CD4-positive, alpha-beta T cell (primary cell): Measurements from ENCODE around the gene ANAPC4. TPM values are rescaled to one million over a fixed set of nuclear protein-coding genes. Genes with fewer than 3 reads are reported as not detected.

Experiments
- ATAC-seq: fragments of 200-7000 bp; cut with Tn5 transposase; one replicate; pipeline ENCODE4 v1.10.0; 2022; ENCODE audit warnings: mild to moderate bottlenecking; ENCODE audit not compliant: poor library complexity
- CTCF ChIA-PET: fragments of 350-600 bp; sonication (Branson Sonifier 250); formaldehyde crosslinking; loops from one replicate; lab custom pipeline; 2021; ENCODE audit warnings: antibody characterized with exemption, inconsistent platforms; lab: Charles Lee
- POLR2A ChIA-PET: fragments of 350-600 bp; sonication (Branson Sonifier 250); formaldehyde crosslinking; loops from one replicate; lab custom pipeline; 2021; ENCODE audit warnings: antibody characterized with exemption, inconsistent platforms; lab: Charles Lee
- DNase-seq, 14 experiments: peaks; one replicate each; pipeline ENCODE4 v3.0.0-alpha.2; 2013 to 2020; ENCODE audit warnings: mixed read lengths in 2 of 14
- H3K27ac ChIP-seq, 2 donors: one replicate each; pipeline versions ENCODE4 v1.5.1 to v1.7.0; 2013; ENCODE audit warnings: low read length in 2 of 2, low read depth in 1 of 2, mild to moderate bottlenecking in 1 of 2
- H3K27me3 ChIP-seq, 2 experiments: 1 replicate in 1 of 2; 2 replicates in 1 of 2; pipeline versions ENCODE4 v1.6.1 to v1.7.0; 2013; ENCODE audit warnings: low read length in 2 of 2, control low read depth in 1 of 2, mild to moderate bottlenecking in 1 of 2, moderate library complexity in 1 of 2; ENCODE audit not compliant: insufficient read depth in 2 of 2, control insufficient read depth in 1 of 2
- H3K36me3 ChIP-seq: one replicate; pipeline ENCODE4 v1.6.1; 2013; ENCODE audit warnings: low read length, control low read depth; ENCODE audit not compliant: insufficient read depth
- H3K4me1 ChIP-seq: one replicate; pipeline ENCODE4 v1.6.1; 2013; ENCODE audit warnings: low read length, control low read depth; ENCODE audit not compliant: insufficient read depth
- H3K4me3 ChIP-seq: one replicate; pipeline ENCODE4 v1.5.1; 2013; ENCODE audit warnings: mild to moderate bottlenecking, low read length, moderate library complexity
- H3K9me3 ChIP-seq, 2 experiments: 1 replicate in 1 of 2; 2 replicates in 1 of 2; pipeline versions ENCODE4 v1.6.1 to v1.7.0; 2013; ENCODE audit warnings: low read length in 2 of 2, mild to moderate bottlenecking in 2 of 2, control low read depth in 1 of 2, moderate library complexity in 1 of 2; ENCODE audit not compliant: control insufficient read depth in 1 of 2, insufficient read depth in 1 of 2
- H3K27ac Mint-ChIP-seq: one replicate; pipeline ENCODE4 v1.8.0; 2020; ENCODE audit warnings: mixed read lengths
- H3K27me3 Mint-ChIP-seq: one replicate; pipeline ENCODE4 v1.8.0; 2021; ENCODE audit warnings: mixed read lengths
- H3K36me3 Mint-ChIP-seq: one replicate; pipeline ENCODE4 v1.8.0; 2021; ENCODE audit warnings: low read depth, mixed read lengths
- H3K4me1 Mint-ChIP-seq: one replicate; pipeline ENCODE4 v1.8.0; 2021; ENCODE audit warnings: low read depth, mixed read lengths
- H3K4me3 Mint-ChIP-seq: one replicate; pipeline ENCODE4 v1.8.0; 2020; ENCODE audit warnings: mild to moderate bottlenecking, mixed read lengths
- H3K9me3 Mint-ChIP-seq: one replicate; pipeline ENCODE4 v1.8.0; 2020; ENCODE audit warnings: mixed read lengths
- CTCF ChIP-seq: fragments of 200-600 bp; IDR thresholded peaks from one replicate; pipeline ENCODE4 v1.8.0; 2022; ENCODE audit warnings: antibody characterized with exemption, mild to moderate bottlenecking
- intact Hi-C, 2 experiments: fragments of 100-400 bp; cut with DNase I in 1 of 2; cut with micrococcal nuclease in 1 of 2; formaldehyde crosslinking; loops; one replicate each; pipeline versions ENCODE4 v1.15.1 to v1.9.0; 2023 to 2025; cut with DNase I, micrococcal nuclease
- total RNA-seq, 174 experiments: library from RNA in 2 of 174; stranded (reverse) in 2 of 174; gene quantifications; one replicate each; pipeline ENCODE4 v1.2.3 and lab custom pipeline; 2021 to 2026

ANAPC4 gene
- total RNA-seq, 2 experiments from 2014 or later = 24.4 to 26.0 TPM

GRCh38 chr4:25450491-25450901 lies 73.4 kb downstream of the ANAPC4 start:
- H3K4me1 Mint-ChIP-seq = no peaks in the 10 kb centered on the region
- POLR2A ChIA-PET = no interaction called here
- no peaks in the 10 kb centered on the region for H3K9me3 ChIP-seq
- ATAC-seq (no peak), DNase-seq (no peak)
- CTCF ChIA-PET = no interaction called here
- TF ChIP-seq CTCF = no peak
- no peaks in the 10 kb centered on the region for H3K36me3 Mint-ChIP-seq
- no peak overlapping the region for H3K27ac ChIP-seq
- no peaks in the 10 kb centered on the region for H3K4me1 ChIP-seq
- H3K27ac Mint-ChIP-seq = no peak overlapping the region
- H3K4me3 Mint-ChIP-seq = no peak overlapping the region
- H3K9me3 Mint-ChIP-seq = no peaks in the 10 kb centered on the region
- H3K27me3 Mint-ChIP-seq = no peaks in the 10 kb centered on the region
- intact Hi-C loops = no loop called here
- H3K36me3 ChIP-seq = no peaks in the 10 kb centered on the region
- no peaks in the 10 kb centered on the region for H3K27me3 ChIP-seq
- H3K4me3 ChIP-seq = no peak overlapping the region

- Histone ChIP-seq H3K27me3 (no peaks in the 10 kb centered on the region), H3K4me1 (no peaks in the 10 kb centered on the region), H3K36me3 (no peaks in the 10 kb centered on the region), H3K9me3 (no peaks in the 10 kb centered on the region), H3K27ac (no peak overlapping the region), H3K4me3 (no peak overlapping the region)
- CTCF ChIA-PET = interaction anchor here (0.6 kb wide), 1 partner anchor 257 kb away, joined by 3 read pairs; no protein-coding TSS in a partner anchor
- TF ChIP-seq CTCF = no peak
- POLR2A ChIA-PET = no interaction called here
- intact Hi-C loops = no loop called here
- no peak overlapping the region for H3K4me3 Mint-ChIP-seq
- H3K9me3 Mint-ChIP-seq = no peaks in the 10 kb centered on the region
- no peak for ATAC-seq
- H3K27me3 Mint-ChIP-seq = no peaks in the 10 kb centered on the region
- no peak overlapping the region for H3K27ac Mint-ChIP-seq
- no peaks in the 10 kb centered on the region for H3K4me1 Mint-ChIP-seq
- no peaks in the 10 kb centered on the region for H3K36me3 Mint-ChIP-seq
- DNase-seq = no peak
These were observed 74.6 kb downstream of the ANAPC4 start for GRCh38 chr4:25451676-25452075.

DNA sequence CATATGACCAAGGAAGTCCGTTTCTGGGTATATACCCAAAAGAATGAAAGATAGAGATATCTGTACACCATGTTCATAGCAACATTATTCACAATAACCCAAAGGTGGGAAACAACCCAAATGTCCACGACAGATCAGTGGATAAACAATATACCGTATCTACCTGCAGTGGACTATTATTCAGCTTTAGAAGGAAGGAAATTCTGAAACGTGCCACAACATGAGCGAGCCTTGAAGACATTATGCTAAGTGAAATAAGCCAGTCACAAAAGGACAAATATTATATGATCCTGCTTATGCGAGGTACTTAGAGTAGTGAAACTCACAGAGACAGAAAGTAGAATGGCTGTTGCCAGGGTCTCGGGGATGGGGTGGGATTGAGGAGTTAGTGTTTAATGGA lies 75.0 kb downstream of the ANAPC4 start:
- no peaks in the 10 kb centered on the region for H3K27me3 Mint-ChIP-seq
- no peaks in the 10 kb centered on the region for H3K36me3 Mint-ChIP-seq
- POLR2A ChIA-PET = no interaction called here

More for the DNA sequence above, 75.0 kb downstream of the ANAPC4 start:
- TF ChIP-seq CTCF = no peak
- H3K4me3 Mint-ChIP-seq = no peak overlapping the region
- no peak for ATAC-seq
- no peaks in the 10 kb centered on the region for H3K9me3 ChIP-seq
- H3K27me3 ChIP-seq = no peaks in the 10 kb centered on the region
- no peaks in the 10 kb centered on the region for H3K4me1 Mint-ChIP-seq
- H3K4me1 ChIP-seq = no peaks in the 10 kb centered on the region
- H3K27ac ChIP-seq = no peak overlapping the region
- H3K36me3 ChIP-seq = no peaks in the 10 kb centered on the region
- H3K4me3 ChIP-seq = no peak overlapping the region
- H3K9me3 Mint-ChIP-seq = no peaks in the 10 kb centered on the region
- CTCF ChIA-PET = interaction anchor here (0.6 kb wide), 1 partner anchor 257 kb away, joined by 3 read pairs; no protein-coding TSS in a partner anchor
- intact Hi-C loops = no loop called here
- no peak overlapping the region for H3K27ac Mint-ChIP-seq
- DNase-seq = no peak
